ENCODE measurements around the gene LCN6. TPM values are rescaled to one million over a fixed set of nuclear protein-coding genes. Genes with fewer than 3 reads are reported as not detected.

LCN6 gene
- total and polyA plus RNA-seq, 2 of the 13 experiments (the other 11 are each of a cell fraction or from before 2014, with no cell fraction given) = not detected

DNA sequence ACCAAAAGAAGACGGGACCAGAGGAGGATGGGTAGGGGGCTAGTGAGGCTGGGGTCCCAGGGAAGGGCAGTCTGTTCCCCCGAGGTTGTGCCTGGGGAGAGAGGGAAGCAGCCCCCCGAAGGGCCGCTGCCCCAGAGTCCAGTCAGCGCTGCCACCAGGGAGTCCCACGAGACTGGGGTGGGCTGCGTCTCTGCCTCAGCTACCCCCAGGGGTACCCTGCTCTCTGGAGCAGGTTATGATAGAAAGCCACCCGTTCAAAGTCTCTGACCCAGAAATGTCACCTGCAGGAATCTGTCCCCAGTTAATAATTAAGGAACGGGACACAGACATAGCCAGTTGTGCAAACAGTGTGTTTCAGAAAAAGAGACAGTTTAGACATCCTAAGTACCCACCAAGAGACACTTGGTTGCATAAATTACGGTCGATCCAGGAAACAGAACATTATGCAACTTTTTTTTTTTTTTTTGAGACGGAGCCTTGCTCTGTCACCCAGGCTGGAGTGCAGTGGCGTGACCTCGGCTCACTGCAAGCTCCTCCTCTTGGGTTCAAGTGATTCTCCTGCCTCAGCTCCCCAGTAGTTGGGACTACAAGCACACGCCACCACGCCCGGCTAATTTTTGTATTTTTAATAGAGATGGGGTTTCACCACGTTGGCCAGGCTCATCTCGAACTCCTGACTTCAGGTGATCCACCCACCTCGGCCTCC is 50.4 kb downstream of the LCN6 start (continued):
- TF ChIP-seq ZNF432 (CRISPR knock-in tag; IDR thresholded peaks at IDR 0.05; ENCODE audit: borderline replicate concordance) = no peak
- TF ChIP-seq RFX1 (IDR thresholded peaks at IDR 0.05) = no peak
- no peak for TF ChIP-seq NFKB2 (CRISPR knock-in tag; IDR thresholded peaks at IDR 0.05; ENCODE audit: borderline replicate concordance)
- TF ChIP-seq, protein P1, sequence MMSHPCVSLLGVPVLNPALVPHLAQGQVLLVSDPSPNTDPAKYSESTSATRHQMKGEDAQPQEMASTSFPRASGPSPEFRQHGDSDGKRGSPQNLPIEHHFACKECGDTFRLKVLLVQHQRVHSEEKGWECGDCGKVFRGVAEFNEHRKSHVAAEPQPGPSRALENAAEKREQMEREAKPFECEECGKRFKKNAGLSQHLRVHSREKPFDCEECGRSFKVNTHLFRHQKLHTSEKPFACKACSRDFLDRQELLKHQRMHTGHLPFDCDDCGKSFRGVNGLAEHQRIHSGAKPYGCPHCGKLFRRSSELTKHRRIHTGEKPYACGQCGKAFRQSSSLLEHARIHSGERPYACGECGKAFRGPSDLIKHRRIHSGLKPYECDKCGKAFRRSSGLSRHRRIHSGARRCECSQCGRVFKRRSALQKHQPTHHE (CRISPR knock-in tag; IDR thresholded peaks at IDR 0.05; ENCODE audit: borderline replicate concordance) = no peak
- TF ChIP-seq TCF7 (IDR thresholded peaks at IDR 0.05; ENCODE audit: low read depth) = peak; percentile 20; the same call in 1 of the 2 replicates
- no peak for TF ChIP-seq MXD4 (CRISPR knock-in tag; IDR thresholded peaks at IDR 0.05)
- TF ChIP-seq, protein P2, sequence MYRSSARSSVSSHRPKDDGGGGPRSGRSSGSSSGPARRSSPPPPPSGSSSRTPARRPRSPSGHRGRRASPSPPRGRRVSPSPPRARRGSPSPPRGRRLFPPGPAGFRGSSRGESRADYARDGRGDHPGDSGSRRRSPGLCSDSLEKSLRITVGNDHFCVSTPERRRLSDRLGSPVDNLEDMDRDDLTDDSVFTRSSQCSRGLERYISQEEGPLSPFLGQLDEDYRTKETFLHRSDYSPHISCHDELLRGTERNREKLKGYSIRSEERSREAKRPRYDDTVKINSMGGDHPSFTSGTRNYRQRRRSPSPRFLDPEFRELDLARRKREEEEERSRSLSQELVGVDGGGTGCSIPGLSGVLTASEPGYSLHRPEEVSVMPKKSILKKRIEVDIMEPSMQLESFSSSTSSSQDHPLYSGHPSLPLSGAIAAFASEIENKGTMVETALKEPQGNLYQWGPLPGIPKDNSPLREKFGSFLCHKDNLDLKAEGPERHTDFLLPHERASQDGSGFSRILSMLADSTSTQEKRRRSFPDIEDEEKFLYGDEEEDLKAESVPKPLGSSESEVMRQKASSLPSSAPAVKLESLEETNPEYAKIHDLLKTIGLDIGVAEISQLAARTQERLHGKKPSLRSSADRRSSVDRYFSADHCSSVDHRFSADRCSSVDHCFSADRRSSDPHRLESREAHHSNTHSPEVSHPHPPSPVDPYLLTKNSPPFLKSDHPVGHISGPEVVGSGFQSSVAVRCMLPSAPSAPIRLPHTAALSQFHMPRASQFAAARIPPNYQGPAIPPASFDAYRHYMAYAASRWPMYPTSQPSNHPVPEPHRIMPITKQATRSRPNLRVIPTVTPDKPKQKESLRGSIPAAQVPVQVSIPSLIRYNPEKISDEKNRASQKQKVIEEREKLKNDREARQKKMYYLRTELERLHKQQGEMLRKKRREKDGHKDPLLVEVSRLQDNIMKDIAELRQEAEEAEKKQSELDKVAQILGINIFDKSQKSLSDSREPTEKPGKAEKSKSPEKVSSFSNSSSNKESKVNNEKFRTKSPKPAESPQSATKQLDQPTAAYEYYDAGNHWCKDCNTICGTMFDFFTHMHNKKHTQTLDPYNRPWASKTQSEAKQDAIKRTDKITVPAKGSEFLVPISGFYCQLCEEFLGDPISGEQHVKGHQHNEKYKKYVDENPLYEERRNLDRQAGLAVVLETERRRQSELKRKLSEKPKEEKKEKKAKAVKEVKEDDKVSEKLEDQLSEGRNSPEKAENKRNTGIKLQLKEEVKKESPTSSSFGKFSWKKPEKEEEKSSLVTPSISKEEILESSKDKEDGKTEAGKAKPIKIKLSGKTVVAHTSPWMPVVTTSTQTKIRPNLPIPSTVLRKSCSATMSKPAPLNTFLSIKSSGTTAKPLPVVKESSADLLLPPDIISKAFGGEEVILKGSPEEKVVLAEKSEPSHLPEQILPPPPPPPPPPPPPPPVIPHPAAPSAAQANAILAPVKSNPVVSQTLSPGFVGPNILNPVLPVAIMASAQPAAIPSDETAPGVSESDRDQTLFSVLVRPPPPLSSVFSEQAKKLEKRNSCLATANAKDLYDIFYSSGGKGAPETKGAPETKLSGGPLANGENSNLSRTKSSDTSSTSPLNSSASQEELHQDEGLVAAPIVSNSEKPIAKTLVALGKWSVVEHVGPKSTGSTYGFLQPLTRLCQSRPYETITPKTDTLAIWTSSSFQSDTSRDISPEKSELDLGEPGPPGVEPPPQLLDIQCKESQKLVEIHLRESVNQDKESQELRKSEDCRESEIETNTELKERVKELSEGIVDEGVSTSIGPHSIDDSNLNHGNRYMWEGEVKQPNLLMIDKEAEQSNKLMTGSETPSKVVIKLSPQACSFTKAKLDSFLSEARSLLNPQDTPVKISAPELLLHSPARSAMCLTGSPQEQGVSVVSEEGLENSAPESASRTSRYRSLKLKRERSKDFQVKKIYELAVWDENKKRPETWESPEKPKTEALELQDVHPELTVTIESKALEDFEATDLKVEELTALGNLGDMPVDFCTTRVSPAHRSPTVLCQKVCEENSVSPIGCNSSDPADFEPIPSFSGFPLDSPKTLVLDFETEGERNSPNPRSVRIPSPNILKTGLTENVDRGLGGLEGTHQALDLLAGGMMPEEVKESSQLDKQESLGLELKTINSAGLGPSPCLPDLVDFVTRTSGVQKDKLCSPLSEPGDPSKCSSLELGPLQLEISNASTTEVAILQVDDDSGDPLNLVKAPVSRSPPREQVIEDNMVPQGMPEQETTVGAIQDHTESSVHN (CRISPR knock-in tag; IDR thresholded peaks at IDR 0.05) = no peak
- TF ChIP-seq, protein P3, sequence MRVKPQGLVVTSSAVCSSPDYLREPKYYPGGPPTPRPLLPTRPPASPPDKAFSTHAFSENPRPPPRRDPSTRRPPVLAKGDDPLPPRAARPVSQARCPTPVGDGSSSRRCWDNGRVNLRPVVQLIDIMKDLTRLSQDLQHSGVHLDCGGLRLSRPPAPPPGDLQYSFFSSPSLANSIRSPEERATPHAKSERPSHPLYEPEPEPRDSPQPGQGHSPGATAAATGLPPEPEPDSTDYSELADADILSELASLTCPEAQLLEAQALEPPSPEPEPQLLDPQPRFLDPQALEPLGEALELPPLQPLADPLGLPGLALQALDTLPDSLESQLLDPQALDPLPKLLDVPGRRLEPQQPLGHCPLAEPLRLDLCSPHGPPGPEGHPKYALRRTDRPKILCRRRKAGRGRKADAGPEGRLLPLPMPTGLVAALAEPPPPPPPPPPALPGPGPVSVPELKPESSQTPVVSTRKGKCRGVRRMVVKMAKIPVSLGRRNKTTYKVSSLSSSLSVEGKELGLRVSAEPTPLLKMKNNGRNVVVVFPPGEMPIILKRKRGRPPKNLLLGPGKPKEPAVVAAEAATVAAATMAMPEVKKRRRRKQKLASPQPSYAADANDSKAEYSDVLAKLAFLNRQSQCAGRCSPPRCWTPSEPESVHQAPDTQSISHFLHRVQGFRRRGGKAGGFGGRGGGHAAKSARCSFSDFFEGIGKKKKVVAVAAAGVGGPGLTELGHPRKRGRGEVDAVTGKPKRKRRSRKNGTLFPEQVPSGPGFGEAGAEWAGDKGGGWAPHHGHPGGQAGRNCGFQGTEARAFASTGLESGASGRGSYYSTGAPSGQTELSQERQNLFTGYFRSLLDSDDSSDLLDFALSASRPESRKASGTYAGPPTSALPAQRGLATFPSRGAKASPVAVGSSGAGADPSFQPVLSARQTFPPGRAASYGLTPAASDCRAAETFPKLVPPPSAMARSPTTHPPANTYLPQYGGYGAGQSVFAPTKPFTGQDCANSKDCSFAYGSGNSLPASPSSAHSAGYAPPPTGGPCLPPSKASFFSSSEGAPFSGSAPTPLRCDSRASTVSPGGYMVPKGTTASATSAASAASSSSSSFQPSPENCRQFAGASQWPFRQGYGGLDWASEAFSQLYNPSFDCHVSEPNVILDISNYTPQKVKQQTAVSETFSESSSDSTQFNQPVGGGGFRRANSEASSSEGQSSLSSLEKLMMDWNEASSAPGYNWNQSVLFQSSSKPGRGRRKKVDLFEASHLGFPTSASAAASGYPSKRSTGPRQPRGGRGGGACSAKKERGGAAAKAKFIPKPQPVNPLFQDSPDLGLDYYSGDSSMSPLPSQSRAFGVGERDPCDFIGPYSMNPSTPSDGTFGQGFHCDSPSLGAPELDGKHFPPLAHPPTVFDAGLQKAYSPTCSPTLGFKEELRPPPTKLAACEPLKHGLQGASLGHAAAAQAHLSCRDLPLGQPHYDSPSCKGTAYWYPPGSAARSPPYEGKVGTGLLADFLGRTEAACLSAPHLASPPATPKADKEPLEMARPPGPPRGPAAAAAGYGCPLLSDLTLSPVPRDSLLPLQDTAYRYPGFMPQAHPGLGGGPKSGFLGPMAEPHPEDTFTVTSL (CRISPR knock-in tag; IDR thresholded peaks at IDR 0.05; ENCODE audit: borderline replicate concordance) = no peak
- TF ChIP-seq PHF20 (CRISPR knock-in tag; IDR thresholded peaks at IDR 0.05) = no peak
- no peak for TF ChIP-seq EED (CRISPR knock-in tag; IDR thresholded peaks at IDR 0.05)
- no peak for TF ChIP-seq HOXA9 (CRISPR knock-in tag; IDR thresholded peaks at IDR 0.05; ENCODE audit: borderline replicate concordance)
- TF ChIP-seq, protein P4, sequence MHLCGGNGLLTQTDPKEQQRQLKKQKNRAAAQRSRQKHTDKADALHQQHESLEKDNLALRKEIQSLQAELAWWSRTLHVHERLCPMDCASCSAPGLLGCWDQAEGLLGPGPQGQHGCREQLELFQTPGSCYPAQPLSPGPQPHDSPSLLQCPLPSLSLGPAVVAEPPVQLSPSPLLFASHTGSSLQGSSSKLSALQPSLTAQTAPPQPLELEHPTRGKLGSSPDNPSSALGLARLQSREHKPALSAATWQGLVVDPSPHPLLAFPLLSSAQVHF (CRISPR knock-in tag; IDR thresholded peaks at IDR 0.05) = no peak
- TF ChIP-seq NBN (conservative IDR thresholded peaks at IDR 0.05) = no peak
- TF ChIP-seq ZKSCAN8 (CRISPR knock-in tag; IDR thresholded peaks at IDR 0.05; ENCODE audit: borderline replicate concordance) = no peak
